ENCODE results near the gene MVB12B. TPM values are rescaled to one million over a fixed set of nuclear protein-coding genes. Genes with fewer than 3 reads are reported as not detected.

Gene MVB12B
- total and polyA plus RNA-seq, 2 of the 13 experiments (the other 11 are each of a cell fraction or from before 2014, with no cell fraction given), result 12.1 to 30.1 TPM

GRCh38 chr9:126408004-126408403 lies 81.4 kb downstream of the MVB12B start (continued):
- no peak for TF ChIP-seq ZBTB10 (CRISPR knock-in tag; IDR thresholded peaks at IDR 0.05; ENCODE audit: borderline replicate concordance)
- TF ChIP-seq TIGD3 (CRISPR knock-in tag; IDR thresholded peaks at IDR 0.05; ENCODE audit: borderline replicate concordance), result no peak
- TF ChIP-seq RBM22 (optimal IDR thresholded peaks at IDR 0.05; ENCODE audit: low read length), result no peak
- no peak for TF ChIP-seq ZNF75D (CRISPR knock-in tag; IDR thresholded peaks at IDR 0.05; ENCODE audit: borderline replicate concordance)
- no peak for TF ChIP-seq SMARCE1 (IDR thresholded peaks at IDR 0.05; ENCODE audit: borderline replicate concordance)
- TF ChIP-seq ATF6 (CRISPR knock-in tag; conservative IDR thresholded peaks at IDR 0.05), result no peak
- no peak for TF ChIP-seq ZBTB7A (CRISPR knock-in tag; IDR thresholded peaks at IDR 0.05)
- no peak for TF ChIP-seq ZNF569 (CRISPR knock-in tag; IDR thresholded peaks at IDR 0.05; ENCODE audit: borderline replicate concordance)
- no peak for TF ChIP-seq HMG20B (CRISPR knock-in tag; conservative IDR thresholded peaks at IDR 0.05)
- TF ChIP-seq REL (CRISPR knock-in tag; conservative IDR thresholded peaks at IDR 0.05), result no peak
